GM12801 (cell line): ENCODE measurements around the gene ARID1B.

ENCODE experiments used
- TF ChIP-seq, protein P1 (sequence below): IDR thresholded peaks from one replicate; pipeline ENCODE4 v1.5.1; 2011; ENCODE audit warnings: control low read depth; ENCODE audit not compliant: insufficient read length; ENCODE audit errors: extremely low read depth

The ARID1B gene

DNA sequence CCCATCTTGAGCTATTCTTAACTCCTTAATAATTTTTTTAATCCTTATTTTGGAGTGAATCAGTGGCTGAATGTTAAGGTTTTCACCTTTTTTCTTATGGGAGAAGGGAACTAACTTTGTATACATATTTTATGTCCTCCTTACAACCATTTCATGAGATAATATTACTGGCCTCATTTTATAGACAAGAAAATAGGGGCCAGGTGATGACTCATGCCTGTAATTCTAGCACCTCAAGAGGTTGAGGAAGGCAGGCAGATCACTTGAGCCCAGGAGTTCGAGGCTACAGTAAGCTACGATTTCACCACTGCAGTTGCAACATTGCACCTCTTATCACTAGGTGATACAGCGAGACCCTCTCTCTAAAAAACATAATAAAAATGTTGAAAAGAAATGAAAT lies 417.5 kb downstream of the ARID1B start:
- TF ChIP-seq, protein P1, sequence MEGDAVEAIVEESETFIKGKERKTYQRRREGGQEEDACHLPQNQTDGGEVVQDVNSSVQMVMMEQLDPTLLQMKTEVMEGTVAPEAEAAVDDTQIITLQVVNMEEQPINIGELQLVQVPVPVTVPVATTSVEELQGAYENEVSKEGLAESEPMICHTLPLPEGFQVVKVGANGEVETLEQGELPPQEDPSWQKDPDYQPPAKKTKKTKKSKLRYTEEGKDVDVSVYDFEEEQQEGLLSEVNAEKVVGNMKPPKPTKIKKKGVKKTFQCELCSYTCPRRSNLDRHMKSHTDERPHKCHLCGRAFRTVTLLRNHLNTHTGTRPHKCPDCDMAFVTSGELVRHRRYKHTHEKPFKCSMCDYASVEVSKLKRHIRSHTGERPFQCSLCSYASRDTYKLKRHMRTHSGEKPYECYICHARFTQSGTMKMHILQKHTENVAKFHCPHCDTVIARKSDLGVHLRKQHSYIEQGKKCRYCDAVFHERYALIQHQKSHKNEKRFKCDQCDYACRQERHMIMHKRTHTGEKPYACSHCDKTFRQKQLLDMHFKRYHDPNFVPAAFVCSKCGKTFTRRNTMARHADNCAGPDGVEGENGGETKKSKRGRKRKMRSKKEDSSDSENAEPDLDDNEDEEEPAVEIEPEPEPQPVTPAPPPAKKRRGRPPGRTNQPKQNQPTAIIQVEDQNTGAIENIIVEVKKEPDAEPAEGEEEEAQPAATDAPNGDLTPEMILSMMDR = no peak

DNA sequence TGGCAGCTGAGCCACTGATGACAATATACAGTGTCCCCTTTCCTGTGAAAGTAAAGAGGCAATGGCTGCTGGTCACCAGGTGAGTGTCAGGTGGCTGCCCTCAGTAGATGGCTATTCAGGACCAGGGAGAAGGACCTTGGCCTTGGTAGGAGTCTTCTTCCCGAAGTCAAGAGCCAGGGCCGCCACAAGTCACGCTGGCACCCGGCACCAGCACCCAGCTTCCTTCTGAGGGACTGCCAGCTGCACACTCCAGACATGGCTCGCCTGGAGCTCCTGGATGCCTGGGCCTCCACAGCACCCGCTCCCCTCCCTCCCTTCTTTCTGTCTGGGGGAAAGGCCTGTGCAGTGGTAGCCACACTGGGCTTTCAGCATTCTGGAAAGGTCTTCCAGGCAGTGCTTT lies 419.2 kb downstream of the ARID1B start:
- TF ChIP-seq, protein P1 = no peak

DNA sequence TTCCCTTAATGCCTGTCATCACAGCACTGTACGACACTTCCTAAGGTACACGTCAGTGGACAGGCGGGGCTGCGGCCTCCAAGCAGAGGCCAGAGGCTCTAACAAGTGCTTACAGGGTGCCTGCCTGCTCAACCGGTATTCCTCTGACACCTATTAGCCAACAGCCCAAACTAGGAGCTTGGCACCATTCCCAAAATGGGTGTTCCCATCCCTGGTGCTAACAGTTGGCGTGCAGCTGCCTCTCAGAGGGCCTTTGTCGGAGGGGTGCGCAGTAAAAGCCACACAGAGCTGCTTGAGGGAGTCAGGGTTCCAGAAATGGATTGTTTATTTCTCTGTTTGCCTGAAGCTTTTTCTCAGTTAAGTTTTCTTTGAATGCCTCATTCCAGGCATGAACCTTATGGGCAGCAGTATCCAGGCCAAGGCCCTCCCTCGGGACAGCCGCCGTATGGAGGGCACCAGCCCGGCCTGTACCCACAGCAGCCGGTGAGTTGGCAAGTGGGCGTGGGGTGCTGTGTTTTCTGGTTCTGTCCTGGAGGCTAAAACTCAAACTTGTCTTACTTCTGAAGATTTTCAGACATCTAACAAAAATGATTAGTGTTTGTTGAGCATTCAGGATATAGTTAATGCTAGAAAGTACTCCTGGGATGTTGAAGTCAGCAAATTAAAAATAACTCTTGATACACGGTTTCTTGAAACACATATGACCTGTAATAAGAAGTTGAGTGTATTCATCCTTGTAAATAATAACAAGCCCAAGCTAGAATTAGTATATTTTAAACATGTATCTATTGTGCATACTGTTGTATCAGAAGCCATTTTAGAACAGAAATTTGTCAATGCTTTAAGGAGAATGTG lies 421.5 kb downstream of the ARID1B start:
- TF ChIP-seq, protein P1 = no peak

DNA sequence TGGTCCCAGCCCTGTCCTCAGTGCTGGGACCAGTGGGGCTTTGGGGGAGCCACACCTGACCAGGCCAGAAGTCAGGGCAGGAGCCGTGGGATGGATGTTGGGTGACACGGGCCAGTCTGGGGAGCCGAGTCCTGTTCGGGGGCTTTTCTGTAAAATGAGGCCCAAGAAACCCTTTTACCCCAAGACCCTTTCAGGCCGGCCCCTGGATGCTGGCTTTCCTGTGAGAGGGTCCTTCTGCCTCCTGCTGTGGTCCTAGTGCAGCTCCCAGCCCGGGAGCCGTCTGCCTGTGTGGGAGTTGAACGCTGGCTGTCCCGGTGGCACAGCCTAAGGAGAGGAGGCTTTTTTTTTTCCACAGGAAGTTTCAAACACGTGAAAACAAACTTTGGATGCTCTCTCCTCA lies 422.9 kb downstream of the ARID1B start:
- TF ChIP-seq, protein P1 = no peak

DNA sequence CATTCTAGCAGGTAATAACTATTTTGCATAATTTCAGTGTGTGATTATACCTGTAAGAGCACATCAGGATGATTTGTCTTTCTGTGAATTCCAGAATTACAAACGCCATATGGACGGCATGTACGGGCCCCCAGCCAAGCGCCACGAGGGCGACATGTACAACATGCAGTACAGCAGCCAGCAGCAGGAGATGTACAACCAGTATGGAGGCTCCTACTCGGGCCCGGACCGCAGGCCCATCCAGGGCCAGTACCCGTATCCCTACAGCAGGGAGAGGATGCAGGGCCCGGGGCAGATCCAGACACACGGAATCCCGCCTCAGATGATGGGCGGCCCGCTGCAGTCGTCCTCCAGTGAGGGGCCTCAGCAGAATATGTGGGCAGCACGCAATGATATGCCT lies 423.4 kb downstream of the ARID1B start:
- TF ChIP-seq, protein P1 = no peak

DNA sequence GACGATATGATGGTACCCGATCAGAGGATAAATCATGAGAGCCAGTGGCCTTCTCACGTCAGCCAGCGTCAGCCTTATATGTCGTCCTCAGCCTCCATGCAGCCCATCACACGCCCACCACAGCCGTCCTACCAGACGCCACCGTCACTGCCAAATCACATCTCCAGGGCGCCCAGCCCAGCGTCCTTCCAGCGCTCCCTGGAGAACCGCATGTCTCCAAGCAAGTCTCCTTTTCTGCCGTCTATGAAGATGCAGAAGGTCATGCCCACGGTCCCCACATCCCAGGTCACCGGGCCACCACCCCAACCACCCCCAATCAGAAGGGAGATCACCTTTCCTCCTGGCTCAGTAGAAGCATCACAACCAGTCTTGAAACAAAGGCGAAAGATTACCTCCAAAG lies 423.9 kb downstream of the ARID1B start:
- TF ChIP-seq, protein P1 = no peak

DNA sequence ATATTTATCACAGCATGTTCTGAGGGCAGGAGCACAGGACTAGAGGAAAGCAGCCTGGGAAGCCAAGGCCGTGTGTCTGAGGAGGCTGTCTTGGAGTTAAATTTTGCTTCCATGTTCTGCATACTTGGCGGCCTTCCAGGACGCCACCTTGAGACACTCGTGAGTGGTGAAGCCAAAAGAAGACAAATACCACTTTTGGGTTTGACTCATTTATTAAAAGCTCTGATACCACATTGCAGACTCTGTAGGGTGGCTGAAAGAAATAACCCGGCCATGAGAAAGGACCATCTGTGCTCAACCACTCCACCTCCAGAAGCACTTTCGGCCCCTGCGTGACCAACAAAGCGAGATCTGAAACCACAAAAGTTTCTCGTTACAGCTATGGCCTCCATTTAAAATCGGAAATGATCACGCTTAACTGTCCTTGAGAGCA lies 426.1 kb downstream of the ARID1B start:
- TF ChIP-seq, protein P1 = no peak
